Spleen (tissue), 11 donors: ENCODE measurements around the gene NMNAT2. TPM values are rescaled to one million over a fixed set of nuclear protein-coding genes. Genes with fewer than 3 reads are reported as not detected.

Experiments
- DNase-seq: peaks from one replicate; pipeline ENCODE4 v3.0.0-alpha.2; 2020
- H3K27ac ChIP-seq, 8 donors: fragments of 200-600 bp; sonication (generic) in 7 of 8; 1 replicate in 4 of 8; 2 replicates in 4 of 8; pipeline versions ENCODE4 v1.5.0 to v1.8.0; 2016 to 2021; ENCODE audit warnings: inconsistent platforms in 4 of 8, mild to moderate bottlenecking in 4 of 8, moderate library complexity in 1 of 8
- H3K27me3 ChIP-seq, 7 donors: fragments of 200-600 bp; sonication (generic) in 6 of 7; replicated peaks in 1 of 7; 1 replicate in 4 of 7; 2 replicates in 3 of 7; pipeline versions ENCODE4 v1.5.0 to v1.8.0; 2016 to 2021; ENCODE audit warnings: inconsistent platforms in 3 of 7, mild to moderate bottlenecking in 1 of 7
- H3K36me3 ChIP-seq, 6 donors: fragments of 200-600 bp; sonication (generic) in 5 of 6; 1 replicate in 4 of 6; 2 replicates in 2 of 6; pipeline versions ENCODE4 v1.5.0 to v1.8.0; 2016 to 2021; ENCODE audit warnings: inconsistent platforms in 2 of 6
- H3K4me1 ChIP-seq, 6 donors: fragments of 200-600 bp; sonication (generic) in 5 of 6; 1 replicate in 3 of 6; 2 replicates in 3 of 6; pipeline versions ENCODE4 v1.5.0 to v1.8.0; 2016 to 2021; ENCODE audit warnings: inconsistent platforms in 3 of 6
- H3K4me3 ChIP-seq, 8 donors: fragments of 200-600 bp; sonication (generic) in 7 of 8; 1 replicate in 4 of 8; 2 replicates in 4 of 8; pipeline versions ENCODE4 v1.5.0 to v1.8.0; 2016 to 2021; ENCODE audit warnings: inconsistent platforms in 4 of 8, mild to moderate bottlenecking in 4 of 8, moderate library complexity in 2 of 8
- H3K9me3 ChIP-seq, 8 donors: fragments of 200-600 bp; sonication (generic) in 7 of 8; 1 replicate in 4 of 8; 2 replicates in 4 of 8; pipeline versions ENCODE4 v1.5.0 to v1.8.0; 2016 to 2021; ENCODE audit warnings: inconsistent platforms in 4 of 8
- POLR2A ChIP-seq, 3 donors: fragments of 450-650 bp; IDR thresholded peaks; one replicate each; pipeline ENCODE4 v1.5.1; 2017; ENCODE audit warnings: antibody characterized with exemption in 3 of 3, mild to moderate bottlenecking in 1 of 3
- POLR2AphosphoS5 ChIP-seq, 3 donors: sonication (generic); formaldehyde crosslinking; IDR thresholded peaks; one replicate each; pipeline ENCODE4 v1.5.1; 2017; ENCODE audit warnings: antibody characterized with exemption in 3 of 3
- WGBS, 5 donors: extraction: QIAGEN DNeasy Blood & Tissue Kit in 3 of 5; methylation state at CpG; one replicate each; pipeline versions ENCODE4 v1.1.5 to v1.1.7; 2013 to 2018; 5-methylcytosine and 5-hydroxymethylcytosine counted together
- intact Hi-C: fragments of 100-400 bp; cut with DNase I; formaldehyde crosslinking; loops from one replicate; pipeline ENCODE4 v1.15.0; 2023; ENCODE audit warnings: low total_unique reads
- polyA plus RNA-seq, 3 donors: library from polyadenylated mRNA; stranded (reverse); fragments of 200-250 nt; gene quantifications; one replicate each; pipeline ENCODE4 v1.2.1, GENCODE V29; 2013
- total RNA-seq, 7 donors: library from RNA; depleted of rRNA in 3 of 7; stranded (reverse); fragments of >200 nt in 3 of 7; fragmentation: NEBNext Ultra II Directional in 4 of 7; extraction: Animal tissue kit (Norgen Biotek cat#: 25700) in 4 of 7; gene quantifications; one replicate each; pipeline versions ENCODE4 v1.1.0 to v1.2.1, GENCODE V29; 2016 to 2021
- TF ChIP-seq, protein P1 (sequence below), 11 experiments: fragments of 200-600 bp in 7 of 11; fragments of 450-650 bp in 4 of 11; sonication (generic) in 4 of 11; IDR thresholded peaks in 8 of 11; conservative IDR thresholded peaks in 3 of 11; 1 replicate in 7 of 11; 2 replicates in 4 of 11; pipeline versions ENCODE4 v1.4.0 to v1.8.0; 2016 to 2021; ENCODE audit warnings: antibody characterized with exemption in 11 of 11, inconsistent platforms in 4 of 11, mild to moderate bottlenecking in 1 of 11
- donor health status: healthy with polysubstance abuse.
- donor health status: DM: no; HTN: no; CAD: no; lungs with moderate emphysema.
- donor health status: DM: no; HTN: no; CAD: no.
- donor health status: Bipolar disorder and iron deficiency.
- donor health status: healthy.
- donor health status: DM: no; HTN: no; CAD: no.
- donor health status: DM: yes; HTN: yes; CAD: no.

Gene NMNAT2
- total and polyA plus RNA-seq, 10 donors = 0.05 to 1.7 (median 0.17) TPM

DNA sequence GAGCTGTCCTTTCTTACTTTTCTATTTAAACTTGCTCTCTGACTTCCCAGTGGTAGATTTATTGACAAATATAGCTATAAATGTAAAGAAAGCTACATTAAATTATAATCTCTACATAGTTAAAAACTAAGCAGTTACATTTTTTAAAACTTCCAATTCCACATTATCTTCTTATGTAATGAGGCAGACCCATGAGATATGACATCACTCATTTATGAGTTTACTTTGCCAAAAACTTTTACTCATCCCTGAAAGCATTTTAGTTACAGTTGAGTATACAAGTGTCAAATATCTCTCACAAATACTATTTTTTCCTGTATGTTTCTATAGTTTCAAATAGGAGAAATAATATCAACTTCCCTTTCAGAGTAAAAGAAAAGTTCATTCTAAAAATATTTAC, 3.8 kb downstream of the NMNAT2 start:
- Histone ChIP-seq H3K9me3 (no peaks in the 10 kb centered on the region), H3K27me3 (peaks cover 4 to 58% (median 41%) of the 10 kb centered on the region in 7 donors), H3K36me3 (no peaks in the 10 kb centered on the region), H3K27ac (no peak overlapping the region), H3K4me3 (no peak overlapping the region), H3K4me1 (peaks cover 9 to 27% (median 20%) of the 10 kb centered on the region in 6 donors)
- no peak for DNase-seq
- intact Hi-C loops = no loop called here
- TF ChIP-seq, protein P1, sequence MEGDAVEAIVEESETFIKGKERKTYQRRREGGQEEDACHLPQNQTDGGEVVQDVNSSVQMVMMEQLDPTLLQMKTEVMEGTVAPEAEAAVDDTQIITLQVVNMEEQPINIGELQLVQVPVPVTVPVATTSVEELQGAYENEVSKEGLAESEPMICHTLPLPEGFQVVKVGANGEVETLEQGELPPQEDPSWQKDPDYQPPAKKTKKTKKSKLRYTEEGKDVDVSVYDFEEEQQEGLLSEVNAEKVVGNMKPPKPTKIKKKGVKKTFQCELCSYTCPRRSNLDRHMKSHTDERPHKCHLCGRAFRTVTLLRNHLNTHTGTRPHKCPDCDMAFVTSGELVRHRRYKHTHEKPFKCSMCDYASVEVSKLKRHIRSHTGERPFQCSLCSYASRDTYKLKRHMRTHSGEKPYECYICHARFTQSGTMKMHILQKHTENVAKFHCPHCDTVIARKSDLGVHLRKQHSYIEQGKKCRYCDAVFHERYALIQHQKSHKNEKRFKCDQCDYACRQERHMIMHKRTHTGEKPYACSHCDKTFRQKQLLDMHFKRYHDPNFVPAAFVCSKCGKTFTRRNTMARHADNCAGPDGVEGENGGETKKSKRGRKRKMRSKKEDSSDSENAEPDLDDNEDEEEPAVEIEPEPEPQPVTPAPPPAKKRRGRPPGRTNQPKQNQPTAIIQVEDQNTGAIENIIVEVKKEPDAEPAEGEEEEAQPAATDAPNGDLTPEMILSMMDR (IDR thresholded peaks at IDR 0.05 in 8 of 11, conservative IDR thresholded peaks at IDR 0.05 in 3 of 11) = no peak
- no peak for TF ChIP-seq POLR2AphosphoS5 (IDR thresholded peaks at IDR 0.05)

DNA sequence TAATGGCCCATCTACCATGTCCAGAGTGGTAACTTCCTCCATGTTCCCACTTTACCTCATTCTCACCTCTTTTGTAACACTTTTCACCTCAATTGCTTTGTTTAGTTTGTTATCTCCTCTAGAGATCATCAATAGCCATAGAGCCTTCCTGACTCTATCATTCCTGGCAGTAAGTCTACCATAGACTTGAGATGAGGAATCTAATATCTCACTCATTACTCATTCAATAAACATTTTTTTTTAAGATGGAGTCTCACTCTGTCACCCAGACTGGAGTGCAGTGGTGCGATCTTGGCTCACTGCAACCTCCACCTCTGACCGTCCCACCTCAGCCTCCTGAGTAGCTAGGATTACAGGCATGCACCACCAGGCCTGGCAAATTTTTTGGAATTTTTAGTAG, 7.1 kb downstream of the NMNAT2 start:
- WGBS, 5 donors = 90 to 99% (median 96%) methylated on average over 2 of the region's 2 CpGs

DNA sequence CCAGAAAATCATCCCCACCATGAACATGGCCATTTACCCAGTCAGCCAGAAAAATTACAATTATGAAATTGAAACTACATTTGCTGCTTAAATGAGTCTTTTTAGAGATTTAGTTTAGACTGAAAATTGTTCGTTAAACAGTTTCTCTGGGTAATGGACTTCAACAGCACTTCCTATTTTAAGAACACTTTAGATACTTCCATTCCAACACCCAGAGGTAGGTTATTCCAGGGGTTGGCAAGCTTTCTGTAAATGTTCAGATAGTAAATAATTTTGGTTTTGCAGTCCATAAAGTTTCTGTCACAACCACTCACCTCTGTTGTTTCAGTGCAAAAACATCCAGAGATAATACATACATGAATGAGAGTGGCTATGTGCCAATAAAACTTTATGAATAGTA, 10.2 kb downstream of the NMNAT2 start:
- Histone ChIP-seq H3K4me1 (no peaks in the 10 kb centered on the region), H3K9me3 (no peaks in the 10 kb centered on the region), H3K36me3 (no peaks in the 10 kb centered on the region), H3K27ac (no peak overlapping the region), H3K4me3 (no peak overlapping the region), H3K27me3 (peaks cover 0 to 35% (median 0%) of the 10 kb centered on the region in 7 donors)
- TF ChIP-seq, protein P1 (IDR thresholded peaks at IDR 0.05 in 8 of 11, conservative IDR thresholded peaks at IDR 0.05 in 3 of 11) = no peak
- TF ChIP-seq POLR2A (IDR thresholded peaks at IDR 0.05) = no peak
- TF ChIP-seq POLR2AphosphoS5 (IDR thresholded peaks at IDR 0.05) = no peak
- intact Hi-C loops = no loop called here
- DNase-seq = no peak
- WGBS, 5 donors = 79 to 94% (median 86%) methylated on average over 1 of the region's 1 CpG

More for the DNA sequence above, 7.1 kb downstream of the NMNAT2 start:
- Histone ChIP-seq H3K27me3 (peaks cover 0 to 37% (median 8%) of the 10 kb centered on the region in 7 donors), H3K4me1 (peaks cover 0 to under 1% (median 0%) of the 10 kb centered on the region in 6 donors), H3K9me3 (no peaks in the 10 kb centered on the region), H3K4me3 (no peak overlapping the region), H3K27ac (no peak overlapping the region), H3K36me3 (no peaks in the 10 kb centered on the region)
- intact Hi-C loops = no loop called here
- TF ChIP-seq POLR2A (IDR thresholded peaks at IDR 0.05) (no peak), POLR2AphosphoS5 (IDR thresholded peaks at IDR 0.05) (no peak)
- TF ChIP-seq, protein P1 (IDR thresholded peaks at IDR 0.05 in 8 of 11, conservative IDR thresholded peaks at IDR 0.05 in 3 of 11) = no peak
- DNase-seq = no peak

DNA sequence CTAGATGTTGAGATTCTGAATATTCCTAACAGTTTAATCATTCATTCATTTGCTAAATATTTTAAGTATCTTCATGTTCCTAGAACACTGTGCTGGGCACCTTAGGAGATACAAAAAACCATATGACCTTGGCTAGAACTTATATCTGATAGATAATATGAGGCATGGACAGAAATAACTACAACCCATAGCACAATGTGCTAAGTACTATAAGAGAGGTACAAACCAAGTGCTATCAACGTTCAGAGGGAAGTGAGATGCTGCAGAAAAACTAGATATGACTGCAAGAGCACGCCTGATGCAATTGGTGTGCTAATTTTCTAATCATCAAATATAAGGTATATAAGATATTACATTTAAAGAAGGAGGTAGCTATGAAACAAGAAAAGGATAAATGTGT, 10.7 kb downstream of the NMNAT2 start:
- H3K9me3 ChIP-seq = no peaks in the 10 kb centered on the region
- peaks cover 0 to 40% (median 0%) of the 10 kb centered on the region in 7 donors for H3K27me3 ChIP-seq
- TF ChIP-seq POLR2AphosphoS5 (IDR thresholded peaks at IDR 0.05) (no peak), POLR2A (IDR thresholded peaks at IDR 0.05) (no peak)
- TF ChIP-seq, protein P1 (IDR thresholded peaks at IDR 0.05 in 8 of 11, conservative IDR thresholded peaks at IDR 0.05 in 3 of 11) = no peak
- DNase-seq = no peak
- H3K4me1 ChIP-seq = no peaks in the 10 kb centered on the region
- H3K36me3 ChIP-seq = no peaks in the 10 kb centered on the region
- intact Hi-C loops = no loop called here
- WGBS, 5 donors = 63 to 81% (median 69%) methylated on average over 2 of the region's 2 CpGs
- H3K4me3 ChIP-seq = no peak overlapping the region
- no peak overlapping the region for H3K27ac ChIP-seq
